OCI-LY7 (cell line): ENCODE results near the gene DPYSL5.

Source experiments
- CTCF ChIP-seq: fragments of 200-600 bp; sonication (generic); conservative IDR thresholded peaks from 2 replicates; pipeline ENCODE4 v1.5.1; 2014; ENCODE audit warnings: mild to moderate bottlenecking, antibody characterized with exemption, low read length, moderate library complexity, mixed read lengths
- EZH2phosphoT487 ChIP-seq: fragments of 200-600 bp; sonication (generic); IDR thresholded peaks from 2 replicates; pipeline ENCODE4 v1.6.1; 2018; ENCODE audit warnings: low read depth, borderline replicate concordance, mild to moderate bottlenecking, mixed run types, antibody characterized with exemption, low read length, moderate library complexity, mixed read lengths

- TF ChIP-seq CTCF = no peak
- TF ChIP-seq EZH2phosphoT487 = no peak
These were observed 13.8 kb downstream of the DPYSL5 start for GRCh38 chr2:26861610-26862224.
